Endothelial cell of umbilical vein (primary cell): ENCODE results near the gene EEF1B2. TPM values are rescaled to one million over a fixed set of nuclear protein-coding genes. Genes with fewer than 3 reads are reported as not detected.
A peak's percentile ranks its signal among the peaks of the same experiment; 100 is the strongest.

ENCODE experiments used
- BruUV-seq: library from RNA; stranded (reverse); fragments of 400-500 nt; replicated peaks from 2 replicates; lab custom pipeline; 2021; lab: Mats Ljungman, UMichigan
- CTCF ChIA-PET: fragments of 300-600, 350-600 bp; sonication (Branson Sonifier 250); formaldehyde crosslinking; loops from one replicate; lab custom pipeline; 2021; ENCODE audit warnings: antibody characterized with exemption, inconsistent platforms; lab: Charles Lee
- POLR2A ChIA-PET: fragments of 300-600, 350-600 bp; sonication (Branson Sonifier 250); formaldehyde crosslinking; loops from one replicate; lab custom pipeline; 2021; ENCODE audit warnings: antibody characterized with exemption, inconsistent platforms; lab: Charles Lee
- DNase-seq: peaks from one replicate; pipeline ENCODE4 v3.0.0-alpha.2; 2011; ENCODE audit warnings: low read depth, low spot score
- FAIRE-seq: peaks from 2 replicates; lab custom pipeline; 2011; peaks lifted over from hg19 to GRCh38; lab: Jason Lieb, UNC
- H2AFZ ChIP-seq: 2 replicates; pipeline ENCODE4 v1.6.0; 2012; ENCODE audit warnings: low read depth, low read length, control low read depth, inconsistent platforms
- H3K27ac ChIP-seq: 2 replicates; pipeline ENCODE4 v1.5.1; 2011; ENCODE audit warnings: low read depth, mild to moderate bottlenecking, control low read depth, low read length, moderate library complexity; ENCODE audit not compliant: insufficient read depth
- H3K27me3 ChIP-seq, 2 experiments: 2 replicates each; pipeline versions ENCODE4 v1.6.0 to v1.6.1; 2011; ENCODE audit warnings: low read length in 2 of 2, mixed read lengths in 1 of 2; ENCODE audit not compliant: control insufficient read depth in 2 of 2, insufficient read depth in 2 of 2
- H3K36me3 ChIP-seq, 2 experiments: 2 replicates in 1 of 2; 3 replicates in 1 of 2; pipeline ENCODE4 v1.5.1; 2011; ENCODE audit warnings: low read length in 2 of 2, mild to moderate bottlenecking in 1 of 2, moderate library complexity in 1 of 2; ENCODE audit not compliant: control insufficient read depth in 2 of 2, insufficient read depth in 2 of 2; ENCODE audit errors: extremely low read depth in 1 of 2
- H3K4me1 ChIP-seq: 3 replicates; pipeline ENCODE4 v1.5.1; 2011; ENCODE audit warnings: mild to moderate bottlenecking, low read length; ENCODE audit not compliant: control insufficient read depth, insufficient read depth; ENCODE audit errors: extremely low read depth
- H3K4me2 ChIP-seq: 2 replicates; pipeline ENCODE4 v1.6.1; 2011; ENCODE audit warnings: low read length, control low read depth, mixed read lengths; ENCODE audit not compliant: insufficient read depth
- H3K4me3 ChIP-seq, 3 experiments: fragments of 200-600 bp in 1 of 3; sonication (generic), shearing (Covaris generic) in 1 of 3; replicated peaks in 1 of 3; 2 replicates each; pipeline ENCODE4 v1.5.1; 2011 to 2016; ENCODE audit warnings: control low read depth in 3 of 3, low read length in 3 of 3, mild to moderate bottlenecking in 2 of 3, inconsistent platforms in 1 of 3, low read depth in 1 of 3, moderate library complexity in 1 of 3; ENCODE audit not compliant: insufficient read depth in 1 of 3
- H3K79me2 ChIP-seq: 2 replicates; pipeline ENCODE4 v1.6.0; 2012; ENCODE audit warnings: low read length, inconsistent platforms; ENCODE audit not compliant: control insufficient read depth, insufficient read depth
- H3K9ac ChIP-seq: replicated peaks from 2 replicates; pipeline ENCODE3; 2011; ENCODE audit warnings: low read length, control low read depth; ENCODE audit not compliant: insufficient read depth; ENCODE audit errors: extremely low read depth
- H3K9me1 ChIP-seq: replicated peaks from 3 replicates; pipeline ENCODE4 v1.6.0; 2011; ENCODE audit warnings: mild to moderate bottlenecking, low read length; ENCODE audit not compliant: control insufficient read depth, insufficient read depth; ENCODE audit errors: extremely low read depth
- H3K9me3 ChIP-seq: replicated peaks from 2 replicates; pipeline ENCODE4 v1.5.1; 2012; ENCODE audit warnings: low read length, inconsistent platforms; ENCODE audit not compliant: control insufficient read depth, insufficient read depth
- H4K20me1 ChIP-seq: replicated peaks from 2 replicates; pipeline ENCODE3; 2011; ENCODE audit warnings: mild to moderate bottlenecking, low read length; ENCODE audit not compliant: control insufficient read depth, insufficient read depth; ENCODE audit errors: extremely low read depth
- CTCF ChIP-seq, 2 donors: IDR thresholded peaks; 1 replicate in 1 of 2; 2 replicates in 1 of 2; pipeline ENCODE4 v1.5.1; 2011; ENCODE audit warnings: low read length in 2 of 2, mild to moderate bottlenecking in 2 of 2, moderate library complexity in 2 of 2, control low read depth in 1 of 2, inconsistent platforms in 1 of 2, low read depth in 1 of 2; ENCODE audit not compliant: insufficient read depth in 1 of 2; ENCODE audit errors: extremely low read depth in 1 of 2
- EZH2 ChIP-seq: IDR thresholded peaks from 2 replicates; pipeline ENCODE4 v1.6.1; 2012; ENCODE audit warnings: borderline replicate concordance, low read depth, mild to moderate bottlenecking, moderate library complexity, low read length, inconsistent platforms; ENCODE audit not compliant: severe bottlenecking
- FOS ChIP-seq: IDR thresholded peaks from 2 replicates; pipeline ENCODE4 v1.6.1; 2011; ENCODE audit warnings: mild to moderate bottlenecking, low read length, moderate library complexity, borderline replicate concordance; ENCODE audit not compliant: insufficient read depth
- GATA2 ChIP-seq: IDR thresholded peaks from 2 replicates; pipeline ENCODE4 v1.7.0; 2011; ENCODE audit warnings: low read depth, mild to moderate bottlenecking, moderate library complexity, mixed read lengths, low read length; ENCODE audit not compliant: insufficient read length, insufficient read depth
- JUN ChIP-seq: IDR thresholded peaks from 2 replicates; pipeline ENCODE4 v1.6.1; 2011; ENCODE audit warnings: borderline replicate concordance, low read depth; ENCODE audit not compliant: insufficient read length, insufficient read depth
- MAX ChIP-seq: IDR thresholded peaks from 2 replicates; pipeline ENCODE4 v1.6.1; 2011; ENCODE audit not compliant: insufficient read depth, insufficient read length
- MYC ChIP-seq: IDR thresholded peaks from one replicate; pipeline ENCODE4 v1.6.1; 2011; ENCODE audit warnings: mild to moderate bottlenecking, low read depth, low read length
- POLR2A ChIP-seq: IDR thresholded peaks from 2 replicates; pipeline ENCODE4 v1.6.1; 2012; ENCODE audit warnings: low read depth, mild to moderate bottlenecking, control low read depth, low read length
- POLR2AphosphoS5 ChIP-seq: IDR thresholded peaks from 2 replicates; pipeline ENCODE4 v1.6.1; 2012; ENCODE audit warnings: low read depth, mild to moderate bottlenecking, control low read depth, low read length, moderate library complexity; ENCODE audit not compliant: insufficient read depth
- dilution Hi-C: fragments of 300-500 bp; cut with MboI; formaldehyde crosslinking; loops from one replicate; pipeline ENCODE4 v1.15.0; 2019; ENCODE audit warnings: low sequenced_read_pairs; ENCODE audit not compliant: extremely low pct_ligation_motif_present
- intact Hi-C: fragments of 100-400 bp; cut with micrococcal nuclease; formaldehyde crosslinking; loops from one replicate; pipeline ENCODE4 v1.10.0; 2022
- polyA plus RNA-seq, 4 experiments: library from polyadenylated mRNA; depleted of rRNA in 3 of 4; stranded (reverse) in 3 of 4; unstranded in 1 of 4; fragments of >200 nt; gene quantifications; 2 replicates each; pipeline versions ENCODE4 v1.2.1 to v1.2.3, GENCODE V29; 2011 to 2012; ENCODE audit warnings: missing spikeins in 1 of 4
- total RNA-seq: library from RNA; stranded (reverse); gene quantifications from 2 replicates; pipeline ENCODE4 v1.2.3, GENCODE V29; 2021

The EEF1B2 gene
- total and polyA plus RNA-seq, 2 donors (not counting 3 experiments of a cell fraction or from before 2014, with no cell fraction given), result 454 to 576 TPM

GRCh38 chr2:206193671-206194357 lies 34.1 kb downstream of the EEF1B2 start:
- H3K36me3 ChIP-seq, result no peaks in the 10 kb centered on the region
- no peak overlapping the region for H3K9ac ChIP-seq
- no peaks in the 10 kb centered on the region for H4K20me1 ChIP-seq
- H3K9me1 ChIP-seq, result no peaks in the 10 kb centered on the region
- H3K79me2 ChIP-seq, result no peaks in the 10 kb centered on the region
- DNase-seq, result no peak
- dilution Hi-C loops (no loop called here), intact Hi-C loops (no loop called here)
- H3K27me3 ChIP-seq, result peaks cover 6 to 10% of the 10 kb centered on the region in 2 experiments
- no peaks in the 10 kb centered on the region for H3K9me3 ChIP-seq
- ChIA-PET CTCF (no interaction called here), POLR2A (no interaction called here)
- FAIRE-seq, result peak; percentile 15
- no TSS peak for BruUV-seq
- no peak overlapping the region for H3K4me2 ChIP-seq
- H3K4me1 ChIP-seq, result no peaks in the 10 kb centered on the region
- TF ChIP-seq JUN (no peak), MAX (no peak), CTCF (IDR thresholded peaks at IDR 0.05; ENCODE audit: extremely low read depth in 1 of 2, insufficient read depth in 1 of 2, low read depth in 1 of 2, low read length in 2 of 2) (no peak), POLR2AphosphoS5 (no peak), FOS (no peak), EZH2 (no peak), POLR2A (no peak), GATA2 (no peak), MYC (no peak)
- no peak overlapping the region for H3K4me3 ChIP-seq
- H2AFZ ChIP-seq, result no peak overlapping the region
- H3K27ac ChIP-seq, result no peak overlapping the region
